ENCODE results near the gene DNAJC22.

Gene DNAJC22

GRCh38 chr12:49345051-49345824, 1.4 kb upstream of the DNAJC22 start:
- no peak for DNase-seq

- no peak for DNase-seq
Observed at GRCh38 chr12:49345825-49346658, 646 bp upstream of the DNAJC22 start.

DNA sequence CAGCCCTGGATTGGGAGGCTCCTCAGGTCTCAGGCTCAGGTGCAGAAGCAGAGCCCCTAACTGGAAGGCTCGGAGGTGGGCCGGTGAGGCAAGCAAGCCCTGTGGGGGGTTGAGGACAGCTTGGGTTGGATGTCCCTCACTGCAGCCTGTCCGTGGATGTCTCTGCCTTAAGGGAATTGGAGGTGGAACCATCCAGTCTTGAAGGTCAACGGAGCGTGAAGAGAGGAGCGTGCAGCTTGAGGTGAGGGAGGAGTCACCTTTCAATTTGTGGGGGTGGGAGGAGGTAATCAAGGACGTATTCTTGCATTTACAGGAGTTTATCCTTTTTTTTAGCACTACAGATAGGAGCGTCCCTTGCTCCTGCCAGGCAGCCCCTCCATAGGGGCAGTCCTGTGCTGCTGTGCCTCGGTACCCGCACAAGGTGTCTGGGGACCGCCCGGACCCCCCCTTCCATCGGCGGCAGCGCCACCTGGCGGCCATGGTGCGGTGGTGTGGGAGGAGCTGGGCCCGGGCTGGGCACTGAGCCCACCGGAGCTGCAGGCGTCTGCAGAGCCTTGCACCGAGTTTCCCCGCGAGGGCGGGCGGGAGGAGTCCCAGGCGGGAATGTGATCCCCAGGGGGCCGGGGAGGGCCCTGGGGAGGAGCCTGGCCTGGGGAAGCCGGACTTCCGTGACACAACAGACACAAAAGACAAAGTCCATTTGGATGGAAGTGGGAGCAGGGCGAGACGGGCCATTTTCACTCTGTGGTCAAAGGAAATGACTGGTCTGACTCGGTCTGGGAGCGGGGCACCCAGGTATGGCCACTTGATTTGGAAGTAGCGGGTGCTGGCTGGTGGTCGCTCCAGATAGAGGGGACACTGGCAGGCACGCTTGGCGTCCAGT, 864 bp downstream of the DNAJC22 start:
- DNase-seq, result peak; percentile 73

DNA sequence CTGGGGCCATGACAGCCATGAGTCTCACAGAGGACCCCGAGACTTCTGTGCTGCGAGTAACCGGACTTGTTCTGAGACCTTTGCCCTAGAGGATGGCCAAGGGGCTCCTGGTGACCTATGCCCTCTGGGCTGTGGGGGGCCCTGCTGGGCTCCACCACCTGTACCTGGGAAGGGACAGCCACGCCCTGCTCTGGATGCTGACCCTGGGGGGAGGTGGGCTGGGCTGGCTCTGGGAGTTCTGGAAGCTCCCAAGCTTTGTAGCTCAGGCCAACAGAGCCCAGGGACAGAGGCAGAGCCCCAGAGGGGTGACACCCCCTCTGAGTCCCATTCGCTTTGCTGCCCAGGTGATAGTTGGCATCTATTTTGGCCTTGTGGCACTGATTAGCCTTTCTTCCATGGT, 2.1 kb downstream of the DNAJC22 start:
- no peak for DNase-seq

- no peak for DNase-seq
Observed at GRCh38 chr12:49349266-49349665, 2.6 kb downstream of the DNAJC22 start.

DNA sequence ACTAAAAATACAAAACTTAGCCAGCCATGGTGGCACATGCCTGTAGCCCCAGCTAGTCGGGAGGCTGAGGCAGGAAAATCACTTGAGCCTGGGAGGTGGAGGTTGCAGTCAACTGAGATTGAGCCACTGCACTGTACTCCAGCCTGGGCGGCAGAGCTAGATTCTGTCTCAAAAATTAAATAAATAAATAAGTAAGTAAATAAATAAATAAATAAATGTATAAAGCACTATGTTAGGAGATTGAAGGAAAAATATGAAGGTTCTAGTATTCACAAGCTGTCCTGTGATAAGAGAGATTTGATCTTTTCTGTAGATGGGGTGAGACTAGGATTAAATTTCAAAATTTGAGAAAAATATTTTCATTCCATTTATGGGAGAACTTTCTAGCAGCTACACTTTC, 5.7 kb downstream of the DNAJC22 start:
- DNase-seq, result no peak

DNA sequence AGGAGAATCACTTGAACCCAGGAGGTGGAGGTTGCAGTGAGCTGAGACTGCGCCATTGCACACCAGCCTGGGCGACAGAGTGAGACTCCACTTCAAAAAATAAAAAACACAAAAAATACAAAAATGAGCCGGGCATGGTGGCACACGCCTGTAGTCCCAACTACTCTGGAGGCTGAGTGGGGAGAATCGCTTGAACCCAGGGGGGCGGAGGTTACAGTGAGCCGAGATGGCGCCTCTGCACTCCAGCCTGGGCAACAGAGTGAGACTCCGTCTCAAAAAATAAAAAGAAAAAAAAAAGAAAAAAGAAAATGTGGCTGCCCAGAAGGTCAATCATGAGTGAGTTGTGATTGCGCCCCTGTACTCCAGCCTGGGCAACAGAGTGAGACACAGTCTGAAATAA, 9.2 kb downstream of the DNAJC22 start:
- DNase-seq, result no peak

DNA sequence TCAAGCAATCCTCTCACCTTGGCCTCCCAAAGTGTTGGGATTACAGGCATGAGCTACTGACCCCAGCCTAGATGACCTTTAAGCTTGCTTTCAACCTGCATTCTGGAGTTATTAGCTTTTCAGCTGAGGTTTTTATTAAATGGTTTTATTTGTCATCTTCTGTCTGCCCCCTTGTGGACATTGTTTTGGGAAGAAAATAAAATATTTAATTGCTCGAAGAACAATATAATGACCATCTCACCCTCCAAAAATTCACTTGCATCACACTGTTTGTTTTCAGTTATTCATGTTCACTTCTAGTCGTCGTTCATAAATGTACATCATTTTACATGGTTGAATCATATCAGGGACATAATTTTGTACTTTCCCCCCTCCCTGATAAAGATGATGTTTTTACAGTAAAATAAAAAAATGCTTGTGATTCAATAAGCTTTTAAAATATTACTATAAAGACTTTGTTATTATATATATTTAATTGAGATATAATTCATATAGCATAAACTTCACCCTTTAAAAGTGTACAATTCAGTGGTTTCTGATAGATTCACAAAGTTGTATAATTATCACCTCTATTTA, 10.5 kb downstream of the DNAJC22 start:
- no peak for DNase-seq

DNA sequence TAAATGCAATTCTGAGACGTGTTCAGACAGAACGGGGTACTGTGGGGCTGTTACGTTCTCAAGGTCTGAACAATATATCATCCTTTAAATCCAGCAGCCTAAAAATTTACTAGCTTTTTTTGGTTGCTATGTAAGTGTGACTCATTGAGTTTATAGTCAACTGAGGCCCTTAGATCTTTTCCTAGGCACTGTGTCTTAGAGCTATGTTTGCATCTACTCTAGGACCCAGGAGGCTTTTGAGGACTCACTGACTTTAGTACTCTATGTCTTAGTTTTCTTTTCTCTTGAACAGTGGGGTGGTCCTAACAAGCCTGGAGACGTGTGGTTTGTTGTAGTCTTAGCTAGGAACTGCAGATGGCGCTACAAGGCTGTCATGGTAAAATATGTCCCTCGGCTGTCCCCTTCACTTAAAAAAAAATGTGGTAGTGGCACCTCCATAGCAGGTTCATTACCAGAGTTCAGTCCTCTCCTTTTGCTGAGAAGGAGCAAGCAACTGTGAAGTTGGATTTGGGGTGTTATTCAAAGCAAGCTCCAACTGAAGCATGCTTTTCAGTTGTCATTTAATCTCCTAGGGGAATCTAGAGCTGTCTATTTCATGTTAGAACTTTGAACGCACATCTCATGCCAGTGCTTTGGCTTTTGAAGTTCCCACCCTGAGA, 11.9 kb downstream of the DNAJC22 start:
- peak; percentile 68 for DNase-seq

- no peak for DNase-seq
Observed at GRCh38 chr12:49359671-49360070, 13.0 kb downstream of the DNAJC22 start.

DNA sequence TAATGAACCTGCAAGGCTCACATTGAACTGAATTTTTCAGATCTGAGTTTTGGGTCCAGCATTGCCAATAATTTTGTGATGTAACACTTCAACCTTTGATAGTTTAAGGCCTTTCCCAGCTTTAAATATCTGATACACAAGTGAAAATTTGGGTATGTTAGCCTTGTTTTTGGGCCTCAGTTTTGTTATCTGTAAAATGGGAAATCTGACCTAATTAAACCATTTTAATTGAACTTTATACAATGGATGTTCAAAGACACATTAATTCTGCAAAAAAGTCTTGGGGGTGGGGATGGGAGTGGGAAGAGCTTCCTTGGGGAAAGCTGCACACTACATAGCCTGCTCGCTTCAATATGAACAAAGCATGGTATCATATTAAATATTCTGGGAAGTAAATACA, 15.4 kb downstream of the DNAJC22 start:
- no peak for DNase-seq

DNA sequence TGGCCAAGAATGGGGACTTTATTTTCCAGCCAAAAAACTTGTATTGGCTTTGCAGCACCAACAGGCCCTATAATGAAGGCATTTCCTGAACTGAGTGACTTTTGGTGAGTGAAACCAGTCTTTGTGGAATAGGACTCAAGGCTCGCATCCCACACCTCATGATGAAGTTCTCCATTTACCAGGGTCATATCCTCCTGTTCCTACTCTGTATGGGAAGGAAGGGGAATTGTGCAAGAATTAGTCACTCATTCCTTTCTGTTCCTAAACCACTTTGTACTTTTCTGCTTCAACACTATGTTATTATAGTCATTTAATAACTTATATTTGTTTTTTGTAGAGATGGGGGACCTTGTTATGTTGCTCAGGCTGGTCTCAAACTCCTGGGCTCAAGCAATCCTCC, 18.3 kb downstream of the DNAJC22 start:
- DNase-seq, result no peak

GRCh38 chr12:49365542-49365941, 18.9 kb downstream of the DNAJC22 start:
- DNase-seq, result no peak

- no peak for DNase-seq
Observed at GRCh38 chr12:49366096-49366651, 19.5 kb downstream of the DNAJC22 start.

DNA sequence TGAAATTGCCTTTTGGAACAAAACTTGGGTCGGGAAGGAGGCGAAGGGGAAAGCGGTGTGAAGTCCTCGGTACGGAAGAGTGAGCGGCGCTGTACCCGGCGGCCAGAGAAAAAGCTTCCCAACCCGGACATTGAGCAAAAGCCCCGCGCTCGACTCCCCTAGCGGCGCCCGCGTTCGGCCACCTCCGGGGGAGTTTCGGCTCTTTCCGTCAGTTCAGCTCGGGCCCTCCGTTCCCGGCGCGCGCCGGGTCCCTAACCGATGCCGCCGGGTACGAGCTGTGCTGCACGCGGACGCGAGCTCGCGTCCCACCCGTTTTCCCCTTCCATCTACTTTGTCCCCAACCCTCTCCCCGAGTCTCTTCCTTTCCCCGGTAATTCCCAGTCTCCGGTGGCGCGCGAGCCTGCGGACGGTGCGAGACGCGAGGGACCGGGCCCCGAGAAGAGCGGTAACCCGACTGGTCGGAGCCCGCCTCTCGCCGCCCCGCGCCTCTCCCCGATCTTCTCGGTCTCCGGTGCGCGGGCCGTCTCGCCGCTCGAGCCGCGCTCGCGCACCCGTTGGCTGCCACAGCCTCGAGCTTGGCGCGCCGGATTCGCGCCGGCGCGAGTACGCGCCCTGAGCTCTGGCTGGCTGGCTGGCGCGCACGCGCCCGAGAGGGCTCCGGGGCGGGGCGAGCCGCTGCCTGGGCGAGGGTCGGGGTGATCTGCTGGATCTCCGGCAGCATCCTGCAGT, 20.1 kb downstream of the DNAJC22 start:
- peak; percentile 96 for DNase-seq

- DNase-seq, result no peak
Observed at GRCh38 chr12:49367381-49368239, 20.9 kb downstream of the DNAJC22 start, which contains the start of gene SPATS2. SPATS2 (plus strand) TSS chr12:49367462; CDS start chr12:49461013, 93,551 bp downstream.

DNA sequence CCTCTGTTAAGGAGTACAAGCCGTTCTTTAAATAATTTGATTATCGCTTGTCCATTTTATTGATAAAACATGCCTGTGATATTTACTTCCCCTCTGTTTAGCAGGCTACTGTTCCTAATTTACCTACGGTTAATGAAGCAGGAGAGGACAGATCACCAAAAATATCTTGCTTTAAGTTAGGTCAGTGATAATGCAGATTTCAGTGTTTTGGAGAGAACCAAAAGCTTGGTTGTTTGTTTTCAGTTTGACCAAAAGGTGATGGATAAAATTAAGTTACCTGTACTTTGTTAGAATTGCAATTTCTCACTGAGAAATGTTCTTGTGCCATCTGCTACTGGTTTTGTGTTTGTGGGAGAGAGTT, 21.5 kb downstream of the DNAJC22 start:
- DNase-seq, result no peak

DNA sequence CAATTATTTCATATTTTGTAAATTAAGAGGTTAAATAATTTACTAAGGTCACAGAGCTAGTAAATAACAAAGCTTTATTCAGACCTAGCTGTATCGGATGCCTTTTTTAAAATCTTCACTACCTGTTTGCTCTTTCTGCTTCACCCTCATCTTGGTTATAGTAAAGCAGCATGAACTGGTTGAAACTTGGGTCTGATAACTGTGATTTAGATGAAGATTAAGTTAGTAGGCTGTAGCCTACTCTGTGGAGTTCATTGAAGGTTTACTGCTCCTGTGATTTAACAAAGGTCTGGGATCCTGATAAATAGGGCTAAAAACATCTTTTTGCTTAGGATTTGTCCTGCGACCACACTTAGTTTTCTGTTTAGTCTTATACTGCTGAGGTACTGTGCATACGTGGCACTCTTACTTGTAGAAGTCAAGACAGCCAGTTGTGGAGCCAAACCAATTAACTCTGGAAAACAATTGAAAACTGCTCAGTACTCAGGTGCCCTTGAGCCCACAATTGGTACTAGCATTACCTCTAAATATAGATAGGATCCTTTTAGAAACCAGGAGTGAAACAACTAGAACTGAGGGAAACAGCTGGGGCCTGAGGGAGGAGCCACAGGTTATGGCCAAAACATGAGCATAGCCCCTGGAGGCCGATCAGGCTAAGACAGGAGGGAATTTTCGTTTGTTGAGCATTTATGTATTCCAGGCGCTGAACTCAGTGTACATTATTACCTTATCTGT, 22.9 kb downstream of the DNAJC22 start:
- DNase-seq, result no peak

GRCh38 chr12:49370539-49370938, 23.9 kb downstream of the DNAJC22 start:
- no peak for DNase-seq

Data from activated CD4-positive, alpha-beta T cell treated with anti-CD3 and anti-CD28 coated beads, Interleukin-2, amount 50 U/mL, for 16 hours (primary cell).